SKM-1 (cell line): Measurements from ENCODE around the gene OR1L6.

Experiments
- DNase-seq: peaks from one replicate; lab custom pipeline; 2025; ENCODE audit not compliant: unreplicated experiment; lab: John Stamatoyannopoulos, UW

The OR1L6 gene

GRCh38 chr9:122742003-122742402, at the start of gene OR1L6:
OR1L6 (plus strand) TSS chr9:122742303; CDS start chr9:122749848, 7,545 bp downstream.
- no peak for DNase-seq

- DNase-seq = no peak
These were observed 46.4 kb upstream of the OR1L6 start for GRCh38 chr9:122695696-122696095.

GRCh38 chr9:122718038-122718437, 24.1 kb upstream of the OR1L6 start:
- DNase-seq = no peak

- DNase-seq = no peak
These were observed 22.9 kb upstream of the OR1L6 start for GRCh38 chr9:122719218-122719617.

GRCh38 chr9:122723690-122724089, 18.4 kb upstream of the OR1L6 start, which contains the start of gene OR1L4:
OR1L4 (plus strand) TSS chr9:122723990; CDS start chr9:122723990, 0 bp downstream.
- no peak for DNase-seq

GRCh38 chr9:122754825-122755224, 12.7 kb downstream of the OR1L6 start:
- no peak for DNase-seq

- no peak for DNase-seq
These were observed 25.7 kb downstream of the OR1L6 start for GRCh38 chr9:122767817-122768216.

- DNase-seq = no peak
These were observed 34.9 kb downstream of the OR1L6 start for GRCh38 chr9:122777052-122777451.

- DNase-seq = no peak
These were observed 36.0 kb downstream of the OR1L6 start for GRCh38 chr9:122777935-122778627.

- no peak for DNase-seq
These were observed 37.1 kb downstream of the OR1L6 start for GRCh38 chr9:122779181-122779580.

GRCh38 chr9:122780026-122780425, 37.9 kb downstream of the OR1L6 start:
- no peak for DNase-seq

GRCh38 chr9:122781671-122782070, 39.6 kb downstream of the OR1L6 start:
- no peak for DNase-seq

- no peak for DNase-seq
These were observed 43.2 kb downstream of the OR1L6 start for GRCh38 chr9:122785269-122785668.

- DNase-seq = no peak
These were observed 44.2 kb downstream of the OR1L6 start for GRCh38 chr9:122786338-122786737.

- no peak for DNase-seq
These were observed 46.7 kb downstream of the OR1L6 start, which contains the start of gene OR5C1 for GRCh38 chr9:122788831-122789230. OR5C1 (plus strand) TSS chr9:122788933; CDS start chr9:122788933, 0 bp downstream.

- DNase-seq = no peak
These were observed 47.3 kb downstream of the OR1L6 start for GRCh38 chr9:122789256-122790046.

GRCh38 chr9:122791872-122792669, 50.0 kb downstream of the OR1L6 start:
- no peak for DNase-seq

GRCh38 chr9:122797316-122798063, 55.4 kb downstream of the OR1L6 start:
- DNase-seq = no peak
